Activated CD4-positive, alpha-beta T cell treated with anti-CD3 and anti-CD28 coated beads, Interleukin-2, amount 50 U/mL, for 24 hours (primary cell): Measurements from ENCODE around the gene ZNF516.

Source experiments
- DNase-seq, 2 donors: peaks; one replicate each; pipeline ENCODE4 v3.0.0-alpha.2; 2020; ENCODE audit warnings: low read depth in 1 of 2, low spot score in 1 of 2

Gene ZNF516

GRCh38 chr18:76457957-76458356 is 37.1 kb downstream of the ZNF516 start:
- DNase-seq, result no peak

- DNase-seq, result no peak
Observed at GRCh38 chr18:76457475-76457874, 37.6 kb downstream of the ZNF516 start.

GRCh38 chr18:76456823-76457222 is 38.2 kb downstream of the ZNF516 start:
- DNase-seq, result no peak

GRCh38 chr18:76456018-76456750 is 38.9 kb downstream of the ZNF516 start:
- no peak for DNase-seq

GRCh38 chr18:76455003-76455676 is 39.9 kb downstream of the ZNF516 start:
- no peak for DNase-seq

GRCh38 chr18:76454418-76454817 is 40.6 kb downstream of the ZNF516 start:
- DNase-seq, result no peak

- no peak for DNase-seq
Observed at GRCh38 chr18:76453932-76454331, 41.1 kb downstream of the ZNF516 start.

GRCh38 chr18:76453057-76453561 is 41.9 kb downstream of the ZNF516 start:
- no peak for DNase-seq

- DNase-seq, result no peak
Observed at GRCh38 chr18:76452357-76452756, 42.7 kb downstream of the ZNF516 start.

- DNase-seq, result no peak
Observed at GRCh38 chr18:76451396-76452331, 43.4 kb downstream of the ZNF516 start.

GRCh38 chr18:76450452-76451395 is 44.3 kb downstream of the ZNF516 start:
- DNase-seq, result no peak

- no peak for DNase-seq
Observed at GRCh38 chr18:76449111-76449453, 46.0 kb downstream of the ZNF516 start.

- DNase-seq, result no peak
Observed at GRCh38 chr18:76448256-76449110, 46.6 kb downstream of the ZNF516 start.

- DNase-seq, result no peak
Observed at GRCh38 chr18:76447258-76447890, 47.7 kb downstream of the ZNF516 start.

GRCh38 chr18:76446321-76447257 is 48.5 kb downstream of the ZNF516 start:
- DNase-seq, result no peak

GRCh38 chr18:76445741-76446232 is 49.3 kb downstream of the ZNF516 start:
- DNase-seq, result no peak

- no peak for DNase-seq
Observed at GRCh38 chr18:76445275-76445674, 49.8 kb downstream of the ZNF516 start.
